ENCODE measurements around the gene PGAM1. TPM values are rescaled to one million over a fixed set of nuclear protein-coding genes. Genes with fewer than 3 reads are reported as not detected.

The PGAM1 gene
- polyA plus RNA-seq (ENCODE audit: insufficient read length in 3 of 3), result 100 to 1,000 TPM; 172 to 199 (median 196) TPM
- long read RNA-seq, donor 1, transcript PGAM1-201 (4 exons, 1,830 nt), result major isoform, 77 of 88 reads
- long read RNA-seq, donor 1, partial matches to known transcripts, result 11 of 88 reads
- long read RNA-seq, donor 1, other reads (novel, unspliced or antisense), result 0 of 88 reads
- long read RNA-seq, donor 2, transcript PGAM1-201 (4 exons, 1,830 nt), result major isoform, 73 of 79 reads
- long read RNA-seq, donor 2, partial matches to known transcripts, result 6 of 79 reads
- long read RNA-seq, donor 2, other reads (novel, unspliced or antisense), result 0 of 79 reads
- long read RNA-seq, donor 3, transcript PGAM1-201 (4 exons, 1,830 nt), result major isoform, 125 of 150 reads
- long read RNA-seq, donor 3, partial matches to known transcripts, result 25 of 150 reads
- long read RNA-seq, donor 3, other reads (novel, unspliced or antisense), result 0 of 150 reads
- long read RNA-seq, donor 4, transcript PGAM1-201 (4 exons, 1,830 nt), result major isoform, 84 of 89 reads
- long read RNA-seq, donor 4, partial matches to known transcripts, result 5 of 89 reads
- long read RNA-seq, donor 4, other reads (novel, unspliced or antisense), result 0 of 89 reads
- long read RNA-seq, donor 5, result 0 reads
- long read RNA-seq, donor 6, transcript PGAM1-201 (4 exons, 1,830 nt), result major isoform, 76 of 87 reads
- long read RNA-seq, donor 6, partial matches to known transcripts, result 11 of 87 reads
- long read RNA-seq, donor 6, other reads (novel, unspliced or antisense), result 0 of 87 reads
- long read RNA-seq, donor 7, transcript PGAM1-201 (4 exons, 1,830 nt), result major isoform, 111 of 135 reads
- long read RNA-seq, donor 7, partial matches to known transcripts, result 24 of 135 reads
- long read RNA-seq, donor 7, other reads (novel, unspliced or antisense), result 0 of 135 reads
- long read RNA-seq, donor 8, transcript PGAM1-201 (4 exons, 1,830 nt), result major isoform, 149 of 163 reads
- long read RNA-seq, donor 8, partial matches to known transcripts, result 14 of 163 reads
- long read RNA-seq, donor 8, other reads (novel, unspliced or antisense), result 0 of 163 reads
- long read RNA-seq, donor 9, transcript PGAM1-201 (4 exons, 1,830 nt), result major isoform, 86 of 86 reads
- long read RNA-seq, donor 9, partial matches to known transcripts, result 0 of 86 reads
- long read RNA-seq, donor 9, other reads (novel, unspliced or antisense), result 0 of 86 reads
- long read RNA-seq, donor 10, transcript PGAM1-201 (4 exons, 1,830 nt), result major isoform, 77 of 88 reads
- long read RNA-seq, donor 10, partial matches to known transcripts, result 11 of 88 reads
- long read RNA-seq, donor 10, other reads (novel, unspliced or antisense), result 0 of 88 reads
- long read RNA-seq, donor 11, transcript PGAM1-201 (4 exons, 1,830 nt), result major isoform, 59 of 59 reads
- long read RNA-seq, donor 11, partial matches to known transcripts, result 0 of 59 reads
- long read RNA-seq, donor 11, other reads (novel, unspliced or antisense), result 0 of 59 reads
- long read RNA-seq, donor 12, transcript PGAM1-201 (4 exons, 1,830 nt), result major isoform, 37 of 37 reads
- long read RNA-seq, donor 12, partial matches to known transcripts, result 0 of 37 reads
- long read RNA-seq, donor 12, other reads (novel, unspliced or antisense), result 0 of 37 reads
- long read RNA-seq, donor 13, result 0 reads
- long read RNA-seq, donor 14, transcript PGAM1-201 (4 exons, 1,830 nt), result major isoform, 83 of 88 reads
- long read RNA-seq, donor 14, partial matches to known transcripts, result 5 of 88 reads
- long read RNA-seq, donor 14, other reads (novel, unspliced or antisense), result 0 of 88 reads
- long read RNA-seq, donor 15, transcript PGAM1-201 (4 exons, 1,830 nt), result major isoform, 57 of 63 reads
- long read RNA-seq, donor 15, partial matches to known transcripts, result 6 of 63 reads
- long read RNA-seq, donor 15, other reads (novel, unspliced or antisense), result 0 of 63 reads
- long read RNA-seq, donor 16, transcript PGAM1-201 (4 exons, 1,830 nt), result major isoform, 219 of 240 reads
- long read RNA-seq, donor 16, partial matches to known transcripts, result 21 of 240 reads
- long read RNA-seq, donor 16, other reads (novel, unspliced or antisense), result 0 of 240 reads

DNA sequence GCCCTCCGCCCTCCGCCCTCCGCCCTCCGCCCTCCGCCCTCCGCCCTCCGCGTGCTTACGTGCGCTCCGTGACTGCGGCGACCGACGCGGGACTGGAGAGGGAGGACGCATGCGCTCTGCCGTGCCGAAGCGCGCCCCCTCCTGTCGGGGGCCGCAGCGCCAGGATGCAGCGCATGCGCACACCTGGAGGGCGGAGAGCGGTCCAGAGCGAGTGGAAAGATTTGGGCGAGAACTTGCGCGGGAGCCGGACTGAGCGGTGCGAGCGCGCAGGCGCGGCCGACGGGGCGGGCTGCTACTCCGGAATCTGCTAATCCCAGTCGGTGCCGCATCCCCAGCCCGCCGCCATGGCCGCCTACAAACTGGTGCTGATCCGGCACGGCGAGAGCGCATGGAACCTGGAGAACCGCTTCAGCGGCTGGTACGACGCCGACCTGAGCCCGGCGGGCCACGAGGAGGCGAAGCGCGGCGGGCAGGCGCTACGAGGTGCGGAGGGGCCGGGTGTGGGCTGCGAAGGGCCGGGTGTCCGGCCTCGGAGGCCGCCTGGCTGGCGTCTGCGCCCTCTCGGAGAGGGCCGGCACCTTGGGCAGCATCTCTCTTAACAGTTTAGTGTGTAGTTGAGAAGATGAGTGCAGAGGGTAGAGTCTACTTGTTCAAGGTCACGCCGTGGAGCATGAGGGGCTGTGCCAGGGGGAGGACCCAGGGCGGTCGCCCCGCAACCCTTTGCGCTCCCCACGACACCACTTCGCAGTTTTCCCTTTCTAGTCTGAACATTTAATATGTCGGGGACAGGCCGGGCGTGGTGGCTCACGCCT, at the start of gene PGAM1:
PGAM1 (plus strand) TSS at position 228 of the 812 bp plus-strand sequence; CDS start at position 345, 117 bp downstream.
- DNase-seq (ENCODE audit: extremely low read depth in 1 of 11, low read depth in 9 of 11, low spot score in 4 of 11), result peak; percentile 89 to 95 (median 93)

DNA sequence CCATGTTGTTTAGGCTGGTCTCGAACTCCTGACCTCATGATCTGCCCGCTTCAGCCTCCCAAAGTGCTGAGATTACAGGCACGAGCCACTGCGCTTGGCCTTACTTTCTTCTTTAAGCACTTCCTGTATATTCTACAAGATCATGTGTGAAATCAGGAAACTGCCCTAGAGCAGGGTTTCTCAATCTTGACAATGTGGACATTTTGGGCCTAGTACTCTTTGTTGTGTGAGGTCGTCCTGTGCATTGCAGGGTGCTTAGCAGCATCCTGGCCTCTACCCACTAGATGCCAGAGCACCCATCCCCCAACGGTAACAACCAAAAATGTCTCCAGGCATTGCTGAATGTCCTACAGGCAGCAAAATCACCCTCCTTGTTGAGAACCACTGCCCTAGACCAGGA, 49.6 kb upstream of the PGAM1 start:
- DNase-seq (ENCODE audit: extremely low read depth in 1 of 11, low read depth in 9 of 11, low spot score in 4 of 11), result no peak

DNA sequence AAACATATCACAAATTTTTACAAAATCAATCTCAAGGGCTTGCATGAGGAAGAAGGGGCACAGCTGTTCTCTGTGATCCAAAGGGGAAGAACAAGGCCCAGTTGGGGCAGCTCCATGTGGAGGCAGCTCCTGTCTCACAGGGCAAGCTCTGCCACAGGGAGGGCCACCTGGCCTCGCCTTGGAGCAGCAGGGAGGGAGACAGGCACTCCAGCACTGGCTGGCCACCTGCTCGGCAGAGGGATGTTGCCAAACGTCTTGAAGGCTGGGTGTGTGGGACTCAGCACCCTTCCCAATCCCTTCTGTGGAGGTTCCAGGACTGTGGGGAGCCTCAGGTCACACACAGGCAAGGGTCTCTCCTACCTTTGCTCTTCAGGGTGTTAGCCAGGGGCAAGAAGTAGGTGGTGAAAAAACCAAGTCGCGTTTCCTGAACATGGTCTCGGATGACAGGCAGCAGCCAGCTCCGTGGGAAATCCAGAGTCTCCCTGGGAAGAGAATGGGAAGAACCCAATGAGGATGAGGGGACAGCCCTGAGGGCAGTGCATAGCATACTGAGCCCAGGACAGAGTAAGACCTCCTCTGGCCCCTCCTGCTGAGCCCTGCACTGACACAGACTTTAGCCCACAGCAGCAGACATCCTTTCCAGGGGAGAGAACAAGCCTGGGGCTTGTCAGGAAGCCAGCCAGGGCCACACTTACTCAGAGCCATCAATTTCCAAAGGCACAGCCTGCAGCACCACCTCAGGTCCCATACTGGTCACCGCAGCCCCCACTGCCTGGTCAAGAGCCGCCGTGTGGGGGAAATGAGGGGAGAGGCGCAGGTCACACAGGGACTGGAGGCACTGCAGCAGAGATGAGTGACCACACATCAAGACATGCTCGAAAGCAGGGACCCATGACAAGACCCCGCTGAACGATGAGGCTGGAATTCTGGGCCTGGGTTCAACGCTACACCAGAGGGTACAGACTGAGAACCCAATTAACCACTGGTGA, 46.8 kb upstream of the PGAM1 start:
- no peak for DNase-seq (ENCODE audit: extremely low read depth in 1 of 11, low read depth in 9 of 11, low spot score in 4 of 11)

DNA sequence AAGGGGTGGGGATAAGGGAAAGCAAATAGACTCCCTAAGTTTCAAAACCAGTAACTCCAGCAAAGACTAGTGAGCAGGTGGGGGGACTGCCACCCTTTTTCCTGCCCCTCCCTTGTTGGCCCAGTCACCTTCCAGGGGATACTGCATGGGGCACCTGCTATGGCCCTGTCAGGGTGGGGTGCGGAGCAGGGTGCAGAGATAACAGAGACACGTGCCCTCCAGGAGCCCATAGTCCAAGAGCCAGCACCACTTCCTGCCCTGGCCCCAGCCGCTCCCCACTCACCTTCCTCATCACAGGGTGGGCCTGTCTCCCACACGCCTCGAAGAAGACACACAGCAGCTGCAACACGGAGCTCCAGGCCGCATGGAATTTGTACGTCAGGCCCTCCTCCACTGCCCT, 45.5 kb upstream of the PGAM1 start:
- no peak for DNase-seq (ENCODE audit: extremely low read depth in 1 of 11, low read depth in 9 of 11, low spot score in 4 of 11)

DNA sequence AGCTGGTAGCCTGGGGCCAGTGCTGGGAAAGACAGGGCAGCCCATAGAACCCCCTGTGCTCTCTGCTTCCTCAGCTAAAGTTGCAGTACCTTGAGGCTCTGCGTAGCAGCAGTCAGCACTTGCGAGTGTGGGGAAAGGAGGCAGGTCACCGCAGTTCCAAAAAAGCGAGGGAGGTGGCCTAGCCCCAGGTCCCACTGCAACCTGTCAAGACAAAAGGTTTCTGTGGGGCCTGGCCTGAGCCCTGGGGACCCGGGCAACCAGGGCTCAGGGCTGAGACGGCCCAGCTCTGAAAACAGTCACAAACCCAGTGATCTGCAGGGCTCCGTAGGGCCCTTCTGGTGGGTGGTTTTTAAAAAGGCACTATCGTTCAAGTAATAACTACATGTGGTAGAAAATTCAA, 44.4 kb upstream of the PGAM1 start:
- DNase-seq (ENCODE audit: extremely low read depth in 1 of 11, low read depth in 9 of 11, low spot score in 4 of 11), result no peak

DNA sequence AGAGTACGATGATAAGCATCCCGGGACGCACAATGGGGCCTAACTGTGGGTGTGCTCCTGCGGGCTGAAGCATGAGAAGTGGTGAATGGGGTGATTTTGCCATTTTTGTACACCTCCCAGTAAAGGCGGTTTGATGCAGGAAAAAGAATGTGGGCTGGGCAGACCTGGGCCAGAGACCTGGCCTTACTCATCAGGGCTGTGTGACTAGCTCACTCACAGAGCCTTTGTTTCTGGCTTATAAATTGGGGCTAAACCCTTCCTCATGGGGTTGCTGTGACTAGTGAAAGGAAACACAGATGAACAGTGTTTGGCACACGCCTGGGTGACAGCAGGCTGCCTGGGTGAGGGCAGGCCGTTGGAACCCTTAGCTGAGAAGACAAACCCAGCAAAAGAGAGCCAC, 42.8 kb upstream of the PGAM1 start:
- DNase-seq (ENCODE audit: extremely low read depth in 1 of 11, low read depth in 9 of 11, low spot score in 4 of 11), result no peak

DNA sequence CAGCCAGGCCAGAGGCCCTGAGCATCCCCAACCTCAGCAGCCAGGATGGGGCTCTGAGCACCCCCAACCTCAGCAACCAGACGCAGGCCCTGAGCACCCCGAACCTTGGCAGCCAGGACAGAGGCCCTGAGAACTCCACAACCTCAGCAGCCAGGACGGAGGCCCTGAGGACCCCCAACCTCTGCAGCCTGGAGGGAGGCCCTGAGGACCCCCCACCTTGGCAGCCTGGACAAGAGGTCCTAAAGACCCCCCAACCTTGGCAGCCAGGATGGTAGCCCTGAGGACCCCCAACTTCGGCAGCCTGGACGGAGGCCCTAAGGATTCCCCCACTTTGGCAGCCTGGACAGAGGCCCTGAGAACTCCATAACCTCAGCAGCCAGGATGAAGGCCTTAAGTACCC, 41.8 kb upstream of the PGAM1 start:
- no peak for DNase-seq (ENCODE audit: extremely low read depth in 1 of 11, low read depth in 9 of 11, low spot score in 4 of 11)

DNA sequence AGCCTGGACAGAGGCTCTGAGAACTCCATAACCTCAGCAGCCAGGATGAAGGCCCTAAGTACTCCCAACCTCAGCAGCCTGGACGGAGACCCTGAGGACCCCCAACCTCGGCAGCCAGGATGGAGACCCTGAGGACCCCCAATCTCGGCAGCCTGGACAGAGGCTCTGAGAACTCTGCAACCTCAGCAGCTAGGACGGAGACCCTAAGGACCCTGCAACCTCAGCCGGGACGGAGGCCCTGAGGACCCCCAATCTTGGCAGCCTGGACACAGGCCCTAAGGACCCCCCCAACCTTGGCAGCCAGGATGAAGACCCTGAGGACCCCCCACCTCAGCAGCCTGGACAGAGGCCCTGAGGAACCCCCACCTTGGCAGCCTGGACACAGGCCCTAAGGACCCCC, 41.4 kb upstream of the PGAM1 start:
- DNase-seq (ENCODE audit: extremely low read depth in 1 of 11, low read depth in 9 of 11, low spot score in 4 of 11), result no peak

DNA sequence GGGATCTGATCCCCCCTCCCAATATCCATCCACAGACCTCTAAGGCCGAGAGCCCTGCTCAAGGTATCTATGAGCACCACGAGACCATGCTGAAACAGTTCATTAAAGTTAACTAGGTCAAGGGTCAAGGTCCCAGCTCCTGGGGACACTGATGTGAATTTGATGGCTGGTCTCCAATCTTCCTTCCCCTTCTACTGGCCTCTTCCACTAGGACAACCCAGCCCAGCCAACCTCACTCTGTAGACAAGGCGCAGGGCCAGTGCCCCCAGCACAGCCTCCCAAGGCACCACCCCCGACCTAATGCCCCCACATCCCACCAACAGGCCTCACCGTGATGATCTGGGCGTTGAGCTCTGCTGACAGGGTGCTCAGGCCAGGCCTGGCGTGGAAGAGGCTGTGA, 40.4 kb upstream of the PGAM1 start:
- no peak for DNase-seq (ENCODE audit: extremely low read depth in 1 of 11, low read depth in 9 of 11, low spot score in 4 of 11)

DNA sequence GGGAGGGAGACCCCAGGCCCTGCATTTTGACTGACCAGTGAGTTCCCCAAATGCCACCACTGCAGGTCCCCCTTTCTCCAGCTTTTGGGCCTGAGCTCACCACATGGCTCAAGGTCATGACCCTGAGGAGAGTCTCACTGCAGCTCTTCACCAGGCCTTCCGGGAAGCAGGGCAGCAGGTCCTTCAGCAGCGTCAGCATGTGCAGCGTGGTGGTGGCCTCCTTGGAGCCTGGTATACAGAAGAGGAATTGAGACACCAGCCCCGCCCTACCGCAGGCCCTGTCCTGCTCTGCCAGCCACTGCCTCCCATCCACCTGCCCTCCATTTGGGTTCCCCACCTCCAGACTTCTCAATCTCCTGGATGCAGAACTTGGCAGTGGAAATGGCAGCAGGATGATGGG, 37.8 kb upstream of the PGAM1 start:
- DNase-seq (ENCODE audit: extremely low read depth in 1 of 11, low read depth in 9 of 11, low spot score in 4 of 11), result no peak

DNA sequence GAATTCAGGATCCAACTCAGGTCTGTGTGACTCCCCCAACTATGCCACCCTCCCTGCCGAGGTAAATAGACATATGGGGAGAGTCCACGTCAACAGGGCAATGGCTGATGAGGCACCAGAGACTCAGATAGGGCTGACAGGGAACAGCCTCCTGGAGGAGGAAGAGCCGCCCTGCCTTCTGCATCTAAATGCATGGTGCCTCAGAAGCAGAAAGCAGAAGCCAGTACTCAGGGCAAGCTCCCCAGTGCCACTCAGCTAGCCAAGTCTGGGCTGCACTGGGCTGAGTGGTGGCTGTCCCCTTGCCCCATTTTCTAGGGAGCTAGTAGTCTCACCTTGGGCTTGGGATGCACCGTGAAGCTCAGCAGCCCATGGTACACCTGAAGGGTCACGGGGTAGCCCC, 35.9 kb upstream of the PGAM1 start:
- DNase-seq (ENCODE audit: extremely low read depth in 1 of 11, low read depth in 9 of 11, low spot score in 4 of 11), result no peak

DNA sequence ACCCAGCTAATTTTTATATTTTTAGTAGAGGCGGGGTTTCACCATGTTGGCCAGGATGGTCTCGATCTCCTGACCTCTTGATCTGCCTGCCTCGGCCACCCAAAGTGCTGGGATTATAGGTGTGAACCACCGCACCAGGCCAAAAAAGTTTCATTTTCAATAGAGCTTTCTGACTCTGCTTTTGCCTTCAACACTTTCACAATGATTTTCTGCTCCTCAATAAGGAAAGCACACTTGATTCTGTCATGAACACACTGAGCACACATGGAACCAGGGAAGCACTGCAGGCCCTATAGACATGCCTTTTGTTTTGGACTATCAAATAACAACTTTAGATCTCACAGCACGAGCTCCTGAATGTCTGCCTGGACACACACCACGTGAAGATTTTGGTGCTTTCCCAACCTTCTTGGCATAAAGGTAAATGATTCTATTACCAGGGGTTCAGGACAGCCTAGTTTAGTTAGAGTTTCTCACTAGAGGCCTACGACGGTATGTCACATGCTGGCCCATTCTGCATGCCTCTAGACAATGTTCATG, 32.9 kb upstream of the PGAM1 start:
- DNase-seq (ENCODE audit: extremely low read depth in 1 of 11, low read depth in 9 of 11, low spot score in 4 of 11), result no peak

DNA sequence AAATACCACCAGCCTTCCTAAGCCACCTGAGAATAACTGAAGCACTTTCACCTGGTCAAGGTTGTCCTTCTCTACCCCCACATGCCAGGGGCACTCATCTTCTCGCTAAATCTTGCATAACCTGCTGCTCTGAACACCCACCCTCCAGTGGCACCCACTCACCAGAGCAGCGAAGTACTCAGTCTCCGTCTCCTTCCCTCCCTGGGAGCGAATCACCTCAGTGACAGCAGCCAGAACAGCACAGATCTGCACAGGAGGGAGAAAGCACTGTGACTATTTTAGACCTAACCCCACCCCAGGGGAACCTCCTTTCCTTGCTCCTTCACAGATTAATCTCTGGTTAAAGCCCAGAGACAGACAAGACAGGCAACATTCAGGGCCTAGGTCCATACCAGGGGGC, 29.9 kb upstream of the PGAM1 start:
- no peak for DNase-seq (ENCODE audit: extremely low read depth in 1 of 11, low read depth in 9 of 11, low spot score in 4 of 11)

DNA sequence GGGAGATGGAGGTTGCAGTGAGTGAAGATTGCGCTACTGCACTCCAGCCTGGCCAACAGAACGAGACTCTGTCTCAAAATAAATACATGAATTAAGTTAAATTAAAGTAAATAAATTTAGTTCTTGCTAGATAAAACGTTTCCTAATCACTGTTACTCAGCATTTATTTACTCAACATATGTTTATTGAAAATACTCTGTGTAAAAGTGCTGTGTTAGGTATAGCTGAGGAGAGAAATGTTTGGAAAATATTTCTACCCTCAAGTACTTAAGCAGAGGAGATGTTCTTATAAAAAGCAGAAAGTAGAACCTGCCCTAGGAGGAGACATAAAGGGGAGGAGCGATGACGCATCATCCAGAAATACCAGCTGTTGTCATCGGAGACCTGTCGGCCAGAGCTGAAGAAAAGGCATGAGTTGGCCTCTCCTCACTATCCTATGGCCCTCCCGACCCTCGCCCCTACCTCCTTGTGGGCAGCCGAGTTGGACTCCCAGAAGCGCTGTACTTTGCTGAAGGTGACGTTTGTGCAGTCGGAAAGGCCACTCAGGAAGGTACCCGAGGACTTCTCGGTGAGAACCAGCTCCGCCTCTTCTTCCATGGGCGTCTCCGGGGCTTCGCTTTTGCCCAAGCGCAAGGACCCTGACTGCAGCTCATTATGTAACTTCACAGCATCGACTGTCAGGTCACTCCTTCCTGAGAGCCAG, 26.0 kb upstream of the PGAM1 start:
- DNase-seq (ENCODE audit: extremely low read depth in 1 of 11, low read depth in 9 of 11, low spot score in 4 of 11), result peak in 1 of 11 donors; percentile 49
